CD4-positive, alpha-beta T cell treated with Interleukin-4 for 1 hour (primary cell): ENCODE results near the gene PRKAA1.
"Not testable (repeated sequence)": the region's sequence is repeated elsewhere in the genome, so short reads cannot be mapped to it uniquely, and the experiment has no call there.

Experiments
- DNase-seq, 2 donors: peaks; one replicate each; pipeline ENCODE4 v3.0.0-alpha.2; 2020 to 2022

Gene PRKAA1

DNA sequence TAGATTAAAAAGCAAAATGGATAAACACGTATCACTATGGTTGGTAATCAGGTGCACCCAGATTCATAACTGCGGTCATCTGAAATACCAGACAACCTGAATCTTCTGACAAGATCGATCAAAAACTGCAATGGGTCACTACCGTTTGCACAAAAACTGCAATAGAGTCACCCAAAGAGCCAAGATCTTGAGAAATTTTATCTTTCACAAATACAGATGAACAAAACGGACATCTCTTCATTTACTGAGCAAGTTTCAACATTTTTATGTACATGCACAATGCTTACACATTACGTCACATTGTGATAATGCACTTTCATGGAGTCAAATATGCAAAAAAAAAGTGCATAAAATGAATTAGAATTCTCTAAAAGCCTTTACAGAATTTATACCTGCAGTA, 18.6 kb downstream of the PRKAA1 start:
- DNase-seq: no peak

DNA sequence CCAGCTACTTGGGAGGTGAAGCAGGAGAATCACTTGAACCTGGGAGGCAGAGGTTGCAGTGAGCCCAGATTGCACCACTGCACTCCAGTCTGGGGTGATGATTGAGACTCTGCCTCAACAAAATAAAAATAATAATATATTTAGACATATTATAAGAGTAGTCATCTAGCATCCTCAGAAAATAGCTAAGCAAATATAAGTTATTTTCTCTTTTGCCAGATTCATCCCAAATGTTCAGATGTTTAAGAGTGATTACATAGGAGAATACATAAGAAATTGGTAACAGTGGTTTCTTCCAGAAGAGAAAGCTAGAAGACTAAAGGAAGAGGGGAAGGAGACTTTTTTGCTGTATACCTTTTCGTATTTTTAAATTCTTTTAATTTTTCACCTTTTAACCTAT, 20.0 kb downstream of the PRKAA1 start:
- no peak for DNase-seq

DNA sequence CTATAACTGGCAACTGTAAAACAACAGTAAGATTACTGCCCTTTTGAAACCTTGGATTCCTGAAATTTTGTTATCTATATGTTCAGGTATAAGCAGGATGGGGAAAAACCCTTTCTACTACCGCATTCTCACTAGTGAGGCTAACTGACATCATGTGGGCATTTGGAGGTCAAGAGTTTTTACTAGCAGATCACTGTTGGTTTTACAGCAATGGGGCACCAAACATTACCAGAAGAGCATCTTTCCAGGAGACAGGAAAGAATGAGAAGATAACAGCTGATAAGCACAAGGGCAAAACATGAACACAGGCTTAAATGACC, 21.6 kb downstream of the PRKAA1 start:
- DNase-seq: no peak

DNA sequence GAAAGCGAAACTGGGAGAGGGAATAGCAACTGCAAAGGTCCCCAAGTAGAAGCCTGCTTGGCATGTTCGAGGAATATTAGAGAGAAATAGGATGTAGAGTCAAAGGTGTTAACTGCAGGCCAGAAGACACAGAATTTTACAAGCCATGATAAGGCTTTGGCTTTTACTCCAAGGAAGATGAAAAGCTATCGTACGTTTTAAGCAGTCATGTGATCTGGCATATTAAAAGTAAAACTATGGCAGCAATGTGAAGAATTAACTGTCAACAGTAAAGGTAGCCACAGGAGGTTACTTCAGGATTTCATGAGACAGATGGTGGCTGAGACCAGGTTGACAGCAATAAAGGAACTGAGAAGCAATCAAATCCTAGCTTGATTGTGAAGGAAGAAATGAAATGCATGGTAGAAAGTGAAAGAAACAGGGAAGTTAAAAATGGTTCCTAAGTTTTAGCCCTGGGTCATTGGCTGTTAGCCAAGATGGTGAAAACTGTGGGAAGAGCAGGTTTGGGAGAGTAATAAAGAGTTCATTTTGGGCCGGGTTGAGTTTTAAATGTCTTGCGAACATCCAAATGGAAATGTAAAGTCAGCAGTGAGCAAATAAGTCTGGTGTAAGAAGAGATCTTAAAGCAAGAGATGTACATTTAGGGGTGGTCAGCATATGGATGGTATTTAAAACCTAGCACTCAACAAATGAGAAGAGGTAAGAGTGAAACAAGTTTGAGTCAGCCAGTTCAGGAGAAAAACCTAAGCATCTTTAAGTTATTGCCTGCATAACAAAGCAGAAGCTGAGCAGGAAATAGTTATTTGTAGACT, 22.1 kb downstream of the PRKAA1 start:
- no peak for DNase-seq

DNA sequence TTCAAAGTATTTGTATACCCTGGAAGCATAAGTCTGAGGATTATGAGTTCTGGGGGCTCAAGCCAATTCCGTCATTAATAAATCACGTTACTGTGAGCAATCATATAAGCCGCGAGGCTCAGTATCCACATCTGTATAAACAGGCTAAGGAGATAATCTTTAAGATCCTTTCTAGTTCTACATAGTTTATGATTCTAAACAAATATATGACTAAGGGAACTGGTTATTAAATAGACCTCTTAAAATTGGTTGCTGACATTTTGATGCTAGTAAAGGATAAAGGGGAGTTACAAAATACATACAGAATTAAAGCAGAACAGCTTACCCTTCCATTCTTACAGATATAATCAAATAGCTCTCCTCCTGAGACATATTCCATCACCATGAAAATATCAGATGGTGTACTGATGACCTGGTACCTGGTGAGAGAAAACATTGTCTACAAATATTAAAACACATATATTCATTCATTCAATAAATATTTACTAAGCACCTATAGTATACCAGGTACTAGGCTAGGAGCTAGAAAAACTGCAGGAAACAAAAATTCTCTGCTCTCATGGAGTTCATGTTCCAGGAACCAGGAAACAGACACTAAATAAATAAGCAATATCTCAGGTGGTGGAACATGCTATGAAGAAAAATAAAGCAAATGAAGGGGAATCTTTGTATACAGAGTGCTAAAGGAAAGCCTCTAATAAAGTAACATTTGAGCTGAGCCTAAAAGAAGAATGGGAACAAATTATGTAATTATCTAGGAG, 22.9 kb downstream of the PRKAA1 start:
- no peak for DNase-seq

DNA sequence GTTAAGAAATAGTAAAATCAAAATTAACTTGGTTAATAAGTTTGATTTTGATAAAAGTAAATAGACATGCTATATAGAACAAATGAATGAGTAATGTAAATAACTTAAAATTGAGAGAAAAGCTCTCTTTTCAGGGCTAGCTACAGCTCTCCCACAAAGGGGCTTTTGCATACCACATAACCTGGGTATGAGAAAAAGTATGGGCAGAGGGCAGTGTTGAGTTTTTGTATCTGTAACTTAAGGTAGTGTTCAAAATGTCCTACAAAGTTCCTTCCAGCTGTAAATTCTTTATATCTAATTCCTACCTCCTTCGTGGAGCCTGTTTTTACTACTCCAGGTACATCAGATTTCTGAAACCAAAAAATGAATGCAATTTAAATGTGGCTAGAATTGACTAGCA, 23.6 kb downstream of the PRKAA1 start:
- no peak for DNase-seq

DNA sequence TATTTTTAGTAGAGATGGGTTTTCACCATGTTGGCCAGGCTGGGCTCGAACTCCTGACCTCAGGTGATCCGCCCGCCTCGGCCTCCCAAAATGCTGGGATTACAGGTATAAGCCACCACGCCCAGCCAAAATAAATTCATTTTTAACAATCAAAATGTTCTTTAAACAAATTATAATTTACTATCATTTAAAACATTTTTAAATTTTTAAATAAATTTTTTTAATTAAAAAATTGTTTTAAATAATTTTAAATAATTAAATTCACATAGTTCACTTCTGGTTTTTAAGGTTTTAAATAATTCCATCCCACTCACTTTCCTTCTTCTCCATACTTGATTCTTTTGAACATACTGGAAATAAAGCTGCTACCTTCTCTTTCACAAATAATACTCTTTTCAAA, 27.4 kb downstream of the PRKAA1 start:
- no peak for DNase-seq

DNA sequence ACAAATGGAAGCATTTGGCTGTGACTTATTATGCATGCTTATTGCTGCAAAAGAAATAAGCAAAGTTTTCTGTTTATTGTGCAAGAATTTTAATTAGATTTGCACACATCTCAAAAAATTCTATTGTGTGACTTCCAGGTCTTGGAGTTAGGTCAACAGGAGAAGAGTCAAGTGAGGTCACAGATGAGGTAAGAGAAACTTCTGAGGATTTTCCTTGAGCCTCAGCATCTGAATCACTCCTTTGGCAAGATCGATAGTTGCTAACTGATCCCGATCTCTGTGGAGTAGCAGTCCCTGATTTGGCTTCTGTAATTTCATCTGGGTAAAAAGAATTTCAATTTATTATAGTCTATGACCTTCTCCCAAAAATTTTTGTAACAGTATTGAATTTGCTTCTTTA, 35.5 kb downstream of the PRKAA1 start:
- no peak for DNase-seq

DNA sequence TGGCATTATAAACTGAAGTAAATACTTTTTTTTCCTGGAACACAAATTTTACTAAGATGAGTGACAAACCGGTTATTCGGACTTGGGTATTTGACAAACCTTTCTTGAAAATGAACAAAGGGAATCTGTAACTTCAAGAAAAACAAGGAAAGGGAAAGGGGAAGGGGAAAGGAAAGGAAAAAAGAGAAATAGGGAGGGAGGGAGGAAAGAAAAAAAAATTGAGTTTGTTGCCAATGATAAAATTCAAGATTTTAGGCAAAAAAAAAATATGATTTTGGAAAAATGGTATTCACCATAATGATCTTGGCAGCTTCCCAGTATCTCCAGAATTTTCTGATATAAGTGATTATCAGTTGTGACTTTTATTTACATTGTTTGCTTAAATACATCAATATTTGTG, 40.8 kb downstream of the PRKAA1 start:
- no peak for DNase-seq

DNA sequence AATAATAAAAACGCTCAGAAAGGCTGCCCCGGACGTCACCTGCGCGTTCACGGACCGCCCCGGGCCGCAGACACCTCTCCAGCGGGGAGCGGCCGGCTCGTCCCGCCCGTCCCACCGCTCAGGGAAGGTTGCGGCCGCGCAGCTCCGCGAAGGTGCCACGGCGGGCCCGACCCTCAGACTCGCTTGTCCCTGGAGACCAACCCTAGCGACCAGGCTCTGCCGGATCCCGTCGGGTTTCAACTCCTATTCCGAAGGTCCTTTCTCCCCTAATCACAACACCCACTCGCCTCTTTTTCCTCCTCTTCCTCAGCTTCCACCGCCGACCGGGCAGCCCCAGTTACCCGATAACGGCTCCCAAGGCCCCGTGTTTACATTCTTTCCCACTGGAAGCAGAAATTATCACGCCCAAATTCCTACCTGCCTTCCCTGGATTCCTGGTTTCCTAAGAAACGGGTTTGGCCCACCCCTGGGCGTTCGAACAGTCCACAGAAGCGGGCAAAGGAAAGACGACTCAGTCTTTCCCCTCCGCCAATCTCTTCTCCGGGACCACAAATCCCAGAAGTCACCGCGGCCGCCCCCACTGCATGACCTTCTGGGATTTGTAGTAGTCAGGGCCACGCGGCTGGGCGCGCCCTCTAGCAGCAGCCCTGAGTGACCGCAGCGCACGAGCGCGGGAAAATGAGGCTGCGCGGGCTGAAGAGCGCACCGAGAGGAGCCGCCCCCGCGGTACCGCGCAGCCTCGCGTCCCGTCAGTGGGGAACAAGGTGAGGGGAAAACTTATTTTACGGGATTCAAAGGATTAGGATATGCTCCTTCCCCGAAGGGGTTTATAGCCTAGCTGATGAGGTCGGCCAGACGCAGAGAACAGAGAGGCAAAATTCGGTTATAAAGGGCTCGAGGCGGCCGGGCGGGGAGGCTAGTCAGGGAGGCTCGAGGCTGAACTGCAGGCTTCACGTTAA, 42.5 kb downstream of the PRKAA1 start, which contains the start of gene TTC33:
TSS of gene TTC33 (minus strand) at position 555 of the 959 bp plus-strand sequence. CDS start 8,943 bp downstream, outside the sequence.
- peak; percentile 92 to 93 for DNase-seq

DNA sequence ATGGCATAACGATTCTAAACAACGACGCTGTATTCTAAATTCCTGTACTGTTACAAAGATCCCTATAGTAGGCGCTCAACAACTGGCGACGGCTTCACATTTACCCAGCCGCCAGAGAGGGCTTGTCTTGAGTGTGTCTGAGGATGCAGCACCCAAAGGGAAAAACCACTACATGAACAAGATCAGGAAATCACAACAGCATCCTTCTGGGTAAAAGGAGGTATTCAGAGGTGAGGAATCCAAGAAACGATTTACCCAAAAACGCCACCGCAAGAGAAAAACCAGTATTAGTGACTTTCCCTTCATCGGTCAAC, 43.1 kb downstream of the PRKAA1 start:
- DNase-seq: peak; percentile 72 to 77

DNA sequence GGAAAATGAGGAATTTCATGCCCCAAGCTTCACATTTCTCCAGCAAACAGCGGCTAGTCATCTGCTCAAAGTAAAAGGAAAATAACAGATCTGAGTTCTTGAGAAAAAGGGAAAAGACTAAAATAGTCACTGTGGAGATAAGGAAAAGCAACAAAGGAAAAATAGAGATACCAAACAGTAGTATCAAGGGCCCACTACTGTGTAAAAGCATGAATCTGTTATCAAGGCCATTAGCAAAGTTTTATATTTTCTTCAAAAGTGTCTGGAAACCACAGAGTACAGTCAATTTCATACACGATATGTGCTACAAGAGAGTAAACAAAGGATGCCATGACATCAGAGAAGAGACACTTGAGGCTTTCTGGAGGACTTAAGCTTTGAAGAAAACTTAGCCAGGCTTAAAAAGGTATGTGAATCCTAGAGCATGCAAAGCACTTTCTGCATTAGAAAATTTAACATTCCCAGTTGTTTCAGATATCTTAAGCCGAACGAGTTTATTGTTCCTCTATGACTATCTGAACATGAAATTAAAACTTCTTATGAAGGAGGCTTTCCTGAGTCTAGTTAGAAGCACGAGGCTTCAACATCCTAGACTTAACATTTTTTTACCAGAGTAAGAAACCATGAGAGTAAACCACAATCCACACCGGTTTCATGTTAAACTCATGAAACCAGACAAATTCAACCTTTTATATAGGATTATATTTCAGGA, 43.6 kb downstream of the PRKAA1 start:
- peak in 1 of 2 donors; percentile 55 for DNase-seq

DNA sequence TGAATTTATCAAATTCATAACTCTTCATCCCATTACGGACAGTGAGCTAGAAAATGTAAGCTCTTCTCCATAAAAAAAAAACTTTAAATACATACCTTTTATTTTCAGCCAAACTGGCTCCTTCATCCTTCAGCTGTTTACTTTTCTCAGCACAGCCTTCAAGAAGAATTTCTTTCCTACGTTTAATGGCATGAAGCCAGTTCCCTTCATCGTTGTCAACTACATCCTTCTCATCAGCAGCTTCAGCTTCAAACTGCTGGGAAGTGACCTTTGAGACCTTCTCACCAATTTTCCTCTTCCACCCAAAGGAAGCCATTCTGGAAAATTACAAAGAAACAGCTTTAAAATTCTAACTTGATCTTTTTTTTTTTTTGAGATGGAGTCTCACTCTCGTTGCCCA, 51.5 kb downstream of the PRKAA1 start:
- DNase-seq: no peak

DNA sequence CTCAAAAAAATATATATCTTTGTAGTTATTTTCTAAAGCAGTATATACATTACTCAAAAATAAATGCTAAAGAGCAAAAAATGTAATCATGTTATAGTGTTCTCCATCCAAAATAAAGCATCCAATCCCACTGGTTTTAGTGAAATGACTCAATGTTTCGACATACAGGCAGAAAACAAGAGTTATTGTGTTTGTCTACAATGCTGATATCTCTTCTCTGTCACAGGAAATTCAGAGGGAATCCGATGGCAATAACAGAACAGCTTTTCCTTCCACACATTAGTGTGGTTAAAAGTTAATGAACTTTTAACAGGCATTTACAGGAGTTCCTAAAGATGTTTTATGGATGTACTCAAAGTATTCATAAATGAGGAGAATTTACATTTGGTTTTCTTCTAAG, 54.4 kb downstream of the PRKAA1 start:
- DNase-seq: no peak

DNA sequence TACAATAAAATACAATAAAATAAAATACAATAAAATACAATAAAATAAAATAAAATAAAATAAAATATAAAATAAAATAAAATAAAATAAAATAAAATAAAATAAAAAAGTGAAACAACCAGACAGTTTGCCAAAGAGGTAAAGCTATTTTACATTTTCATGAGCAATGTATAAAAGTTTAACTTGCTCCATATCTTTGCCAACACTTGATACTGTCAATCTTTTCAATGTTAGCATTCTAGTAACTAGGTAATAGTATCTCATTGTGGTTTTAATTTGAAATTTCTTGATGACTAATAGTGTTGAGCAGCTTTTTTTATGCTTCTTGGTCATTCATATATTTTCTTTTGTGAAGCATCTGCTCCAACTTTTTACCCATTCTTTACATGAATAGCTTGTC, 59.7 kb downstream of the PRKAA1 start:
- DNase-seq: no peak

DNA sequence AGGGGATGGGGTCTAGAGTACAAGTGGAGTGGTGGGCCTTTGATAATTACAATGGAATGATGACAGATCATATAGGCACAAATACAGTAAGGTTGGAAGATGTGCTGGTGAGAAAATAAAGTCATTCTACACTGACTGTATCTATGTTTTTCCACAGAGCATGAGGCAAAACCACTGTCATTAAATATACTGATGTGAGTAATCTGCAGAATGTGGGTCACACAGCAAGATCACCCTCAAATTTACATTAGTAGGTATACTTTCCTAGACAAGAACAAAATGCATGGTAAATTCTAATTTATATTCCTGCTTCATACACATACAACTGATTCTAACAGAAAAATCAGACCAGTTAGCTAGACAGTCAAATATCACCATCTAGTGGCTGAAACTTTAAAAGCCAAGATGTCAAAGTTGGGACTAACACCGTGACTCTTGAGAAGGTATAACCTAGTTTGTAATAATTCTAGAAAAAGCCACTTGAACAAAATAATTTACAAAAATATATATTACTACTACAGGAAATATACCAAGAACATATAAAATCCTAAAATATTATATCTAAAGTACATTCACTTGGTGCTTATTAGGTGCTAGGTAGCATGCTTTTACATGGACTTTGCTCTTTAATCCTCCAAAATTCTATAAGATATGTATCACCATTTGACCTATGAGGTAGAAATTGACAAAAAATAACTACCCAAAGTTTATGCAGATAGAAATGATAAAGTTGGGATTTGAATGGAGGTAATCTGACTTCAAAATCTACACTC, 61.9 kb downstream of the PRKAA1 start:
- peak in 1 of 2 donors; percentile 73 for DNase-seq

DNA sequence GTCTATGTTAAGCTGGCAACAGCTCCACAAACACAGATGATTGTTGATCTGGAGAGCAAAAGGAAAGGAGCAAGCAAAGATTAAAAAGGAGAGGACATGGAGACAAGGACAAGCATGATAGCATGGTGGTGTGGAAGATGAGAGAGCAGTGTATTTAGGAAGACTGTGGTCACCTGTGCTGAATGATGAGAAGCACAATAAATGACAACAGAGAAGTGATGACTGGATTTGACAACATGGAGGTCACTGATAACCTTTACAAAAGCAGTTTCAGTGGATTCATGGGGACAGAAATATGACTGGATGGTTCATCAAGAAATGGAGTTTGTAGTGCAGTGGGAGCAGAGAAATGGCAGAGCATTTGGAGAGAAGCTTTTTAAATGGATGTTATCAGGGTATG, 62.6 kb downstream of the PRKAA1 start:
- no peak for DNase-seq

DNA sequence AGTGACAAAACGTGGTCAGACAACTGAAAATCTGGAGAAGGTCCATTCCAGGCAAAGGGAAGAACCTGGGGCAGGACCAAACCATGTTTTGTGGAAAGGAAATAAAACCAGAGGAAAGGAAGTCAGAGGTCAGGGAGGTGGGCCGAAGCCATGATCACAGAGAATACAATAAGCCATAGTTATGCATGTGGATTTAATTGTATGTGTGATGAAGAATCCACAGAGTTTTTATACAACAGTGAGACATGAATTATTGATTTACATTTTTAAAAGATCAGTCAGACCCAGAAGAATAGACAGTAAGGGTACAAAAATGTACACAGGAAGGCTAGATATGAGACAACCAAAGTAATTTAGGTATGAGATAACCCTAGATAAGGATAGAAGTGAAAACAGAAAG, 63.2 kb downstream of the PRKAA1 start:
- no peak for DNase-seq

DNA sequence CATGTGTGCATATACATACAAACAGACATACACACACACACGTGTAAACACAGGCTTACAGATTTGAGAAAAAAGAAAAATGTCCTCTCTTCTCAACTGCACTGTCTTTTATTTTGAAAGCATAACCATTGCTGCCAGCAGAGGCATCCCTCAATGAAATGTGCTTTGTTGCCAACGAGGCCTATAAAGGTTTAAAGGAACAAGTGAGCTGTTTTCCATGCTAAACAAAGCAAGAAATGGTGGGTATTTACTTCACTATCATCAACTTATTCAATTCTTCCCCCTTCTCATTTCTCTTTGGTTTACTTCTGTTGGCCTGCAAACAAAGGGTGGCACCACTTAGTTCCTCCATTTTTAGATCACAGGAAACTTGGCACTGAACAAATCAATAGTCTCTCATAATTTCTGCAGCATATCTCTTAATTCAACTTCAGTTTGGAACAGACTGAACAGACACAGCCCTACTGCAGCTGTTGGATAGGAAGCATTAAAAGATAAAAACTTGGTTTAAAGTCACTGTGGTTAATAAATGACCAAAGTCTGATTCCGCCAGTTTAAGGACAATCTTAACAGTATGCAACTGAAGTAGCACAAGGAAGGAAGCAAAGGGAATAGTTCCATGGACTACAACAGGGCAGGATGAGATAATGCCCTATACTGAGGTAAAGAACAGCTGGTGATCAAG, 64.2 kb downstream of the PRKAA1 start:
- no peak for DNase-seq

DNA sequence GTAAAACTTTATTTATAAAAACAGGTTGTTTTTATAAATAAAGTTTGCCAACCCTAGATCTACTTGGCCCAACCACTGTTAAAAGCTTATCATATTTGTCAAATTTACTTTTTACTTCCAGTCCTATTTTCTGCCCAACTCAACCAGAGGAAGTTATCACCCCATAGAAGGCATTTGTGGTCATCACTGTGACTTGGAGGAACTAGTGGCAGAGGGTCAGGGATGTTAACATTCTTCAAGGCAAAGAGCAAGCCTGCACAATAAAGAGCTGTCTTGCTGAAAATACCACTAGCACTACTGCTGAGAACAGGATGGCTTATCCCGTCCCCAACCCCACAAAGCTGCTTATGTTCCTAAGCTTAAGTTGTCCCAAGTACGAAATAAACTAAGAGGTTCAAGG, 64.7 kb downstream of the PRKAA1 start:
- no peak for DNase-seq

DNA sequence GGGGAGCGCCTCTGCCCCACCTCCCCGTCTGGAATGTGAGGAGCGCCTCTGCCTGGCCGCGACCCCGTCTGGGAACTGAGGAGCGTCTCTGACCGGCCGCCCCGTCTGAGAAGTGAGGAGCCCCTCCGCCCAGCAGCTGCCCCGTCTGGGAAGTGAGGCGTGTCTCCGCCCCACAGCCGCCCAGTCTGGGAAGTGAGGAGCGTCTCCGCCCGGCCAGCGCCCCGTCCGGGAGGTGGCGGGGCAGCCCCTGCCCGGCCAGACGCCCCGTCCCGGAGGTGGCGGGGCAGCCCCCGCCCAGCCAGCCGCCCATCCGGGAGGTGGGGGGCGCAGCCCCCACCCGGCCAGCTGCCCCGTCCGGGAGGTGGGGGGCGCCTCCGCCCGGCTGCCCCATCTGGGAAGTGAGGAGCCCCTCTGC, 75.7 kb downstream of the PRKAA1 start:
- DNase-seq: not testable (repeated sequence)
